Peyer's patch (tissue), 4 donors: ENCODE data around the gene SACS.

Experiments
- POLR2A ChIP-seq, 2 donors: fragments of 450-650 bp; IDR thresholded peaks; one replicate each; pipeline ENCODE4 v1.5.1; 2017; ENCODE audit warnings: antibody characterized with exemption in 2 of 2, mild to moderate bottlenecking in 2 of 2, moderate library complexity in 2 of 2
- TF ChIP-seq, protein P1 (sequence below), 6 experiments: fragments of 450-650 bp in 4 of 6; fragments of 200-600 bp in 2 of 6; sonication (generic) in 1 of 6; IDR thresholded peaks; one replicate each; pipeline ENCODE4 v1.5.1; 2017 to 2019; ENCODE audit warnings: antibody characterized with exemption in 6 of 6, mild to moderate bottlenecking in 3 of 6, moderate library complexity in 1 of 6

- TF ChIP-seq, protein P1, sequence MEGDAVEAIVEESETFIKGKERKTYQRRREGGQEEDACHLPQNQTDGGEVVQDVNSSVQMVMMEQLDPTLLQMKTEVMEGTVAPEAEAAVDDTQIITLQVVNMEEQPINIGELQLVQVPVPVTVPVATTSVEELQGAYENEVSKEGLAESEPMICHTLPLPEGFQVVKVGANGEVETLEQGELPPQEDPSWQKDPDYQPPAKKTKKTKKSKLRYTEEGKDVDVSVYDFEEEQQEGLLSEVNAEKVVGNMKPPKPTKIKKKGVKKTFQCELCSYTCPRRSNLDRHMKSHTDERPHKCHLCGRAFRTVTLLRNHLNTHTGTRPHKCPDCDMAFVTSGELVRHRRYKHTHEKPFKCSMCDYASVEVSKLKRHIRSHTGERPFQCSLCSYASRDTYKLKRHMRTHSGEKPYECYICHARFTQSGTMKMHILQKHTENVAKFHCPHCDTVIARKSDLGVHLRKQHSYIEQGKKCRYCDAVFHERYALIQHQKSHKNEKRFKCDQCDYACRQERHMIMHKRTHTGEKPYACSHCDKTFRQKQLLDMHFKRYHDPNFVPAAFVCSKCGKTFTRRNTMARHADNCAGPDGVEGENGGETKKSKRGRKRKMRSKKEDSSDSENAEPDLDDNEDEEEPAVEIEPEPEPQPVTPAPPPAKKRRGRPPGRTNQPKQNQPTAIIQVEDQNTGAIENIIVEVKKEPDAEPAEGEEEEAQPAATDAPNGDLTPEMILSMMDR (IDR thresholded peaks at IDR 0.05), result no peak
- TF ChIP-seq POLR2A (IDR thresholded peaks at IDR 0.05), result no peak
Observed at GRCh38 chr13:23357349-23357748, 76.2 kb downstream of the SACS start.
